Mesothelial cell of epicardium (in vitro differentiated cells): Measurements from ENCODE around the gene CHI3L2. TPM values are rescaled to one million over a fixed set of nuclear protein-coding genes. Genes with fewer than 3 reads are reported as not detected.
"Not testable (repeated sequence)": the region's sequence is repeated elsewhere in the genome, so short reads cannot be mapped to it uniquely, and the experiment has no call there.

ENCODE experiments used
- DNase-seq, 2 experiments: peaks; one replicate each; pipeline ENCODE4 v3.0.0; 2021; ENCODE audit warnings: low spot score in 2 of 2; ENCODE audit not compliant: unreplicated experiment in 2 of 2
- H3K27ac Mint-ChIP-seq: 2 replicates; pipeline ENCODE4 v1.8.0; 2021; ENCODE audit warnings: mixed read lengths
- H3K27me3 Mint-ChIP-seq: 2 replicates; pipeline ENCODE4 v1.8.0; 2021; ENCODE audit warnings: low read depth, mixed read lengths
- H3K36me3 Mint-ChIP-seq: 2 replicates; pipeline ENCODE4 v1.8.0; 2021; ENCODE audit warnings: mixed read lengths
- H3K4me1 Mint-ChIP-seq: 2 replicates; pipeline ENCODE4 v1.8.0; 2021; ENCODE audit warnings: mixed read lengths
- H3K4me3 Mint-ChIP-seq: 2 replicates; pipeline ENCODE4 v1.8.0; 2021; ENCODE audit warnings: mild to moderate bottlenecking, moderate library complexity, mixed read lengths
- H3K9me3 Mint-ChIP-seq: 2 replicates; pipeline ENCODE4 v1.8.0; 2021; ENCODE audit warnings: mixed read lengths
- CTCF ChIP-seq: fragments of 200-600 bp; sonication (generic); IDR thresholded peaks from one replicate; pipeline ENCODE4 v1.5.0; 2021; ENCODE audit warnings: antibody characterized with exemption; ENCODE audit not compliant: unreplicated experiment
- total RNA-seq: library from RNA; stranded (reverse); gene quantifications from 3 replicates; pipeline ENCODE4 v1.2.1, GENCODE V29; 2021

CHI3L2 gene
- total RNA-seq, 1 donor from 2014 or later, result not detected

GRCh38 chr1:111214884-111215283, 12.6 kb upstream of the CHI3L2 start:
- H3K36me3 Mint-ChIP-seq, result no peaks in the 10 kb centered on the region
- peaks cover 19% of the 10 kb centered on the region for H3K4me1 Mint-ChIP-seq
- peak overlapping the region; percentile 44 for H3K27ac Mint-ChIP-seq
- no peaks in the 10 kb centered on the region for H3K27me3 Mint-ChIP-seq
- no peak for TF ChIP-seq CTCF
- no peak for DNase-seq
- H3K9me3 Mint-ChIP-seq, result peaks cover 5% of the 10 kb centered on the region
- no peak overlapping the region for H3K4me3 Mint-ChIP-seq

- not testable (repeated sequence) for H3K4me3 Mint-ChIP-seq, H3K9me3 Mint-ChIP-seq, H3K27me3 Mint-ChIP-seq, DNase-seq, H3K36me3 Mint-ChIP-seq
- Mint-ChIP-seq H3K27ac (peak overlapping the region; percentile 44), H3K4me1 (peaks cover 19% of the 10 kb centered on the region)
Measured at GRCh38 chr1:111215285-111215684, 12.2 kb upstream of the CHI3L2 start.

- TF ChIP-seq CTCF, result no peak
- Mint-ChIP-seq H3K36me3 (no peaks in the 10 kb centered on the region), H3K9me3 (peaks cover 5% of the 10 kb centered on the region), H3K4me1 (peaks cover 23% of the 10 kb centered on the region), H3K27me3 (no peaks in the 10 kb centered on the region), H3K4me3 (no peak overlapping the region), H3K27ac (no peak overlapping the region)
- no peak for DNase-seq
Measured at GRCh38 chr1:111216751-111217150, 10.8 kb upstream of the CHI3L2 start.

- H3K4me3 Mint-ChIP-seq, result no peak overlapping the region
- H3K9me3 Mint-ChIP-seq, result peaks cover 5% of the 10 kb centered on the region
- H3K4me1 Mint-ChIP-seq, result peaks cover 28% of the 10 kb centered on the region
- no peak for DNase-seq
- TF ChIP-seq CTCF, result no peak
- no peaks in the 10 kb centered on the region for H3K27me3 Mint-ChIP-seq
- no peaks in the 10 kb centered on the region for H3K36me3 Mint-ChIP-seq
- no peak overlapping the region for H3K27ac Mint-ChIP-seq
Measured at GRCh38 chr1:111217183-111217910, 10.2 kb upstream of the CHI3L2 start.

GRCh38 chr1:111218701-111219556, 8.6 kb upstream of the CHI3L2 start:
- Mint-ChIP-seq H3K27me3 (no peaks in the 10 kb centered on the region), H3K4me3 (no peak overlapping the region), H3K9me3 (peaks cover 5% of the 10 kb centered on the region), H3K27ac (no peak overlapping the region), H3K36me3 (no peaks in the 10 kb centered on the region), H3K4me1 (peaks cover 31% of the 10 kb centered on the region)
- no peak for DNase-seq
- TF ChIP-seq CTCF, result no peak
